ENCODE data around the gene PROZ. TPM values are rescaled to one million over a fixed set of nuclear protein-coding genes. Genes with fewer than 3 reads are reported as not detected.
A peak's percentile ranks its signal among the peaks of the same experiment; 100 is the strongest.

The PROZ gene
- total RNA-seq, 2 donors from 2014 or later = 0.40 to 0.84 TPM

GRCh38 chr13:113205428-113205931 lies 47.0 kb downstream of the PROZ start:
- Mint-ChIP-seq H3K27ac (no peak overlapping the region), H3K36me3 (ENCODE audit: low read depth) (peaks cover 21% of the 10 kb centered on the region), H3K4me3 (no peak overlapping the region), H3K4me1 (peaks cover 30% of the 10 kb centered on the region), H3K9me3 (no peaks in the 10 kb centered on the region), H3K27me3 (ENCODE audit: insufficient read depth) (no peaks in the 10 kb centered on the region)
- no peaks in the 10 kb centered on the region for H3K4me1 ChIP-seq (ENCODE audit: control insufficient read depth, insufficient read depth, low read length)
- 92 to 95% methylated on average over 4 to 5 of the region's 5 CpGs for WGBS, 2 experiments (ENCODE audit: insufficient coverage in 1 of 2, insufficient read length in 1 of 2)
- H3K27me3 ChIP-seq (ENCODE audit: control insufficient read depth, insufficient read depth, low read length, poor library complexity, severe bottlenecking) = no peaks in the 10 kb centered on the region
- TF ChIP-seq CTCF (conservative IDR thresholded peaks at IDR 0.05) = no peak
- H3K27ac ChIP-seq (ENCODE audit: low read depth, low read length) = no peak overlapping the region
- H3K36me3 ChIP-seq (ENCODE audit: control insufficient read depth, insufficient read depth, low read length) = peaks cover 47% of the 10 kb centered on the region
- H3K9ac ChIP-seq (ENCODE audit: extremely low read depth, low read length, poor library complexity, severe bottlenecking) = no peak overlapping the region
- DNase-seq = no peak
- no peak overlapping the region for H3K4me3 ChIP-seq (ENCODE audit: low read length)
- no peaks in the 10 kb centered on the region for H3K9me3 ChIP-seq (ENCODE audit: control insufficient read depth, low read length)

DNA sequence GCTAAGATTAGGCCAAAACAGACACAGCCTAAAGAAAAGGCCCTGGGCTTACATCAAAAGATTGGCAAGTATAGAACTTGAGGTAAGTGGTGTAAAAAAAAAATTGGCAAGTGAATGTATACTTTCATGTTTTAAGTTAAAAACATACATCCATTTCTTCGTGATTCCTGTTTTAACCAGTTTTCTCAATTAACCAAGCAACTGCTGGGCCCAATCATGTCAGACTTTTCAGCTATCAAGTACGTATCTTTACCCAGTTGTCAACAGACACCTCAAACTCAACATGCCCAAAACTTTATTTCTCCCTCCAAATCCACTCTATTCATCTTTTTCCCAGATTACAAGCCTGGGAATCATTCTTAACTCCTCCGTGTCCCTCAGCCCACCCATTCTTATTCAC lies 49.0 kb downstream of the PROZ start:
- no peak for TF ChIP-seq CTCF (conservative IDR thresholded peaks at IDR 0.05)
- no peaks in the 10 kb centered on the region for H3K9me3 ChIP-seq (ENCODE audit: control insufficient read depth, low read length)
- H3K27me3 ChIP-seq (ENCODE audit: control insufficient read depth, insufficient read depth, low read length, poor library complexity, severe bottlenecking) = no peaks in the 10 kb centered on the region
- peak overlapping the region; percentile 94 for H3K9ac ChIP-seq (ENCODE audit: extremely low read depth, low read length, poor library complexity, severe bottlenecking)
- WGBS, 2 experiments (ENCODE audit: insufficient coverage in 1 of 2, insufficient read length in 1 of 2) = 52 to 54% methylated on average over 2 to 3 of the region's 3 CpGs
- H3K9me3 Mint-ChIP-seq = no peaks in the 10 kb centered on the region
- H3K4me3 Mint-ChIP-seq = peak overlapping the region; percentile 84
- no peaks in the 10 kb centered on the region for H3K4me1 ChIP-seq (ENCODE audit: control insufficient read depth, insufficient read depth, low read length)
- H3K36me3 ChIP-seq (ENCODE audit: control insufficient read depth, insufficient read depth, low read length) = peaks cover 58% of the 10 kb centered on the region
- H3K27ac ChIP-seq (ENCODE audit: low read depth, low read length) = no peak overlapping the region
- peak overlapping the region; percentile 100 for H3K4me3 ChIP-seq (ENCODE audit: low read length)
- H3K27me3 Mint-ChIP-seq (ENCODE audit: insufficient read depth) = no peaks in the 10 kb centered on the region
- peak overlapping the region; percentile 81 for H3K27ac Mint-ChIP-seq
- H3K4me1 Mint-ChIP-seq = peaks cover 39% of the 10 kb centered on the region
- H3K36me3 Mint-ChIP-seq (ENCODE audit: low read depth) = peaks cover 33% of the 10 kb centered on the region
- DNase-seq = no peak

- H3K4me1 Mint-ChIP-seq = peaks cover 39% of the 10 kb centered on the region
Measured at GRCh38 chr13:113207890-113208420, 49.5 kb downstream of the PROZ start.

More at GRCh38 chr13:113207890-113208420, 49.5 kb downstream of the PROZ start:
- Histone ChIP-seq H3K9ac (ENCODE audit: extremely low read depth, low read length, poor library complexity, severe bottlenecking) (peak overlapping the region; percentile 94), H3K4me1 (ENCODE audit: control insufficient read depth, insufficient read depth, low read length) (no peaks in the 10 kb centered on the region), H3K36me3 (ENCODE audit: control insufficient read depth, insufficient read depth, low read length) (peaks cover 56% of the 10 kb centered on the region), H3K4me3 (ENCODE audit: low read length) (peak overlapping the region; percentile 100), H3K9me3 (ENCODE audit: control insufficient read depth, low read length) (no peaks in the 10 kb centered on the region), H3K27me3 (ENCODE audit: control insufficient read depth, insufficient read depth, low read length, poor library complexity, severe bottlenecking) (no peaks in the 10 kb centered on the region), H3K27ac (ENCODE audit: low read depth, low read length) (peak overlapping the region; percentile 95)
- Mint-ChIP-seq H3K27ac (peak overlapping the region; percentile 81), H3K36me3 (ENCODE audit: low read depth) (peaks cover 37% of the 10 kb centered on the region), H3K9me3 (no peaks in the 10 kb centered on the region), H3K4me3 (peak overlapping the region; percentile 84), H3K27me3 (ENCODE audit: insufficient read depth) (no peaks in the 10 kb centered on the region)
- 0 to 1% methylated on average over 32 to 44 of the region's 44 CpGs for WGBS, 2 experiments (ENCODE audit: insufficient coverage in 1 of 2, insufficient read length in 1 of 2)
- DNase-seq = peak; percentile 76
- no peak for TF ChIP-seq CTCF (conservative IDR thresholded peaks at IDR 0.05)

Measured in endodermal cell (in vitro differentiated cells).